ENCODE measurements around the gene TNFRSF4.

TNFRSF4 gene

GRCh38 chr1:1232796-1233566 lies 19.0 kb upstream of the TNFRSF4 start:
- no peak for DNase-seq (ENCODE audit: low read depth in 2 of 2)

DNA sequence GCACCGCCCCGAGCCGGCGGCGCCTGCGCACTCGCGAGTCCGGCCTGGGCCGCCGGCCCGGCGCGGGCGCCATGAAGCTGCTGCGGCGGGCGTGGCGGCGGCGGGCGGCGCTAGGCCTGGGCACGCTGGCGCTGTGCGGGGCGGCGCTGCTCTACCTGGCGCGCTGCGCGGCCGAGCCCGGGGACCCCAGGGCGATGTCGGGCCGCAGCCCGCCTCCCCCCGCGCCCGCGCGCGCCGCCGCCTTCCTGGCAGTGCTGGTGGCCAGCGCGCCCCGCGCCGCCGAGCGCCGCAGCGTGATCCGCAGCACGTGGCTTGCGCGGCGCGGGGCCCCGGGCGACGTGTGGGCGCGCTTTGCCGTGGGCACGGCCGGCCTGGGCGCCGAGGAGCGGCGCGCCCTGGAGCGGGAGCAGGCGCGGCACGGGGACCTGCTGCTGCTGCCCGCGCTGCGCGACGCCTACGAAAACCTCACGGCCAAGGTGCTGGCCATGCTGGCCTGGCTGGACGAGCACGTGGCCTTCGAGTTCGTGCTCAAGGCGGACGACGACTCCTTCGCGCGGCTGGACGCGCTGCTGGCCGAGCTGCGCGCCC lies 18.3 kb upstream of the TNFRSF4 start, which contains the start of gene B3GALT6:
Gene B3GALT6 (plus strand): TSS at position 30 of the 588 bp plus-strand sequence. CDS start 42 bp downstream, at position 72.
- no peak for DNase-seq (ENCODE audit: low read depth in 2 of 2)

DNA sequence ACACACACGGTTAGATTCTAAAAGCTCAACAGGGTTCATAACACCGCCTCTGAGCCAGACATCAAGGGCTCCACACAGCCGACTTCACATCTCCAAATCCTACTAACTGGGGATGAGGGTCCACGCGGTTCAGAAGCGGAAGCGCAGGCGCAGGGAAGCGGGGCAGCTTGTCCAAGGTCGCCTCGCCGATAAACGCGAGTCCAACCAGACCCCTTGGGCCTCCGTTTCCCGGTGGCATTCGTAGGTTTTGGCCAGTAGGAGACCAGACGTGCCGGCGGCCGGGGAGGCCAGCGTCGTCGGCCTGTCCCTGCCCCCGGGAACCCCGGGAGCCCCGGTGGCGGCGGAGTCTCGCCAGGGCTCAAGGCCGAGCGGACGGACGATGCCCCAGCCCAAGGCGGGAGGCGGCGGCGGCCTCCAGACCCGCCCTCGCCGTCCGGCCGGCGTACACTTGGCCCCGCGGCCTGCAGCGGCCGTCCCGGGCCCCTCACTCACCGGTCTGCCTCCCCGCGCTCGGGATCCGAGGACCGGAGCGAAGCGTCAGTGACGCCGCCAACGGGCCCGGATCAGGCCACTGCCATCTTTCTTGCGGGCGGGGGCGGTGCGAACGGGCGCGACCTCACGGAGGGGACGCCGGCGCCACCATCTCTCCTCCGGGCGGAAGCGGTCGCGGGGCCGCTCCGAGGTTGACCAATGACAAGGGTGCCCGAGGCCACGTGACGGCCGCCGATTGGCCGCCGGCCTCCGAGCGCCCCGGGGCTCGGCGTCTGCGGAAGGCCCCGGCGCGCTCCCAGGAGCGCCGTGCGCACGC lies 17.7 kb upstream of the TNFRSF4 start, which contains the start of gene SDF4:
Gene SDF4 (minus strand): TSS at position 602 of the 808 bp plus-strand sequence. CDS start 3,229 bp downstream, outside the sequence.
- peak; percentile 95 for DNase-seq (ENCODE audit: low read depth in 2 of 2)

GRCh38 chr1:1230656-1231399 lies 16.9 kb upstream of the TNFRSF4 start:
- no peak for DNase-seq (ENCODE audit: low read depth in 2 of 2)

- DNase-seq (ENCODE audit: low read depth in 2 of 2), result no peak
Observed at GRCh38 chr1:1229770-1230169, 15.8 kb upstream of the TNFRSF4 start.

DNA sequence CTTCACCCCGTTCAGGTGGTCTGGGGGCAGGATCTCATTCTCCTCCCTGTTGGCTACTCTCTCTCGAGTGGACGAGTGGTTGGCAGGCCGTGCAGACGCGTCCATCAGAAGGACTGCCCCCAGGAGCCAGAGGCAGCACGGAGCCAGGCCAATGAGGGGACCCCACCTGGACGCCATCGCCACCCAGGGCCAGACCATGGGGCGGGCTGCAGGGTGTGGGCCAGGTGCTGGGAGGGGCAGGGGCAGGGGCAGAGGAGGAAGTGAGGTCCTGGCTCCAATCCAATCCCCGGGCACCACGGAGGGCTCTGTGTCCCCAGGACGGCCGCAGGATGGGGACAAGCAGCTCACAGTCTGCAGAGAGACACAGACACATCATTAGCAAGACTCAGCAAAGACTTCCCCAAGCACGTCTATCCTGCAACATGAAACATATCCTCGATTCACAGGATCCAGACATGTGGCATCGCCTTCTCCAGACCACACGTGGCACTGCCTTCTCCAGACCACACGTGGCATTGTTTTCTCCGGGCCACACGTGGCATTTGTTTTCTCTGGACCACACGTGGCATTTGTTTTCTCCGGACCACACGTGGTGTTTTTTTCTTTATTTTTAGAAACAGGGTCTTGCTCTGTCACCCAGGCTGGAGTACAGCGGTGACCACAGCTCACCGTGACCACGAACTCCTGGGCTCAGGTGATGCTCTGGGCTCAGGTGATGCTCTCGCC lies 14.8 kb upstream of the TNFRSF4 start:
- no peak for DNase-seq (ENCODE audit: low read depth in 2 of 2)

- DNase-seq (ENCODE audit: low read depth in 2 of 2), result no peak
Observed at GRCh38 chr1:1228187-1228586, 14.2 kb upstream of the TNFRSF4 start.

DNA sequence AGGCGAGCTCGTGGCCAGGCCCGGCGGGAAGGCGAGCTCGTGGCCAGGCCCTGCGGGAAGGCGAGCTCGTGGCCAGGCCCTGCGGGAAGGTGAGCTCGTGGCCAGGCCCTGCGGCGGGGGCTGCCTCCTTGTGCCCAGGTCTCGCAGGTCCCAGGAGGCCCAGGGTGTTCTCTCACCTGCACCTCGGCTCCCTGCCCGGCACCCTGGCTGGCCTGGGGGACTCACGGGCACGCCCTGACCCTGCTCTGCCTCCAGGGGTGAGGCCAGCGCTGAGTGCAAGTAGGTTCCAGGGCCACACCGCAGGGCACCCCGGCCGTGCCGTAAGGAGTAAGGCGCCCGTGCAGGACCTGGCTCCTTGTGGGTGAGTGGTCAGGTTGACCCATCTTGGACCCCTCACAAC lies 13.4 kb upstream of the TNFRSF4 start:
- no peak for DNase-seq (ENCODE audit: low read depth in 2 of 2)

DNA sequence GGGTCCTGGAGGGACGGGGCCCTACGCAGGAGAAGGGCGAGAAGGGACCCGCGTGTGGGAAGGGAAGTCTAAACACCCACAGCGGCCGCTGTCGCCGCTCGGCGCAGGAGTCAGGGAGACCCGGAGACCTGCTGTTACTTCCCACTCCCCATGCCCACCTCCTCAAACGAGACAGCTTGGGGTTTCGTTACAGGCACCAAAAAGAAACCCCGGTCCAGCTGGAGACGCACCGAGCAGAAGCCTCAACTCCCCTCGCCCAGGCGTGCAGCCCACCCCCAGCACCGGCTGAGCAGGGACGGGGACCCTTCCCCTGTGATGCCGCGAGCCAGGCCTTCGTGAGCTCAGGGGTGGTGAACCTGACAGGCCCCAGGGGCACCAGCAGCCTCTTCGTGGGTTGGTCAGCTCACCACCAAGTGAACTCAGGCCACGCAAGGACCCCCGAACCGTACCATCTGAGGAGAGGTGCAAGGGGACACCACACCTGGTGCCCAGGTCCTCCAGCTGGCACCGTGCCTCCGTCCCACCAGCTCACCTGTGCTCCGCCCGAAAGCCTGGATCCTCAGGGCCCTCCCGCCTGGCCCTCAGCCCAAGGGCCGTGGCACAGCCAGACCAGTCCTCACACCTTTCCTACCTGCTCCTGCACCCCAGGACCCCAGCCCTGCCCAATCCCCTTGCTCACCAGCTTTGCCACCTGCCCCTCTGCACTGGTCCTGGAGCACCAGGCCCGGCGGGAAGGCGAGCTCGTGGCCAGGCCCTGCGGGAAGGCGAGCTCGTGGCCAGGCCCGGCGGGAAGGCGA lies 12.8 kb upstream of the TNFRSF4 start:
- DNase-seq (ENCODE audit: low read depth in 2 of 2), result no peak

DNA sequence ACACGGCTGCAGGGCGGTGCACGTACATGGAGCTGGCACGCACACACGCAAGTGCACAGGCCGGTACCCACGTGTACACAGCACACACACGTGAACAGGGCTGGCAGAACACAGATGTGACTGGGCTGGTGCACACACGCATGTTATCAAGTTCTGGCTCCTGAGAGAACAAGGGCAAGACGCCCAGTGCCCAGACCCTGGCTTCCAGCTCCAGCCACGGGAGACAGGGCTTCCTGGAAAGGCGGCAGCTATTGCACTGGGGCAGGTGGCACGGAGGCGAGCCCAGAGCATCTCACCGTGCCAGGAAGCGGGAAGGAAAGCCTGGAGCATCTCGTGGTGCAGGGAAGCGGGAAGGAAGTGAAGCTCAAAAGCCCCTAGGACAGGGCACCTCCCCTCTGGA lies 12.0 kb upstream of the TNFRSF4 start:
- DNase-seq (ENCODE audit: low read depth in 2 of 2), result no peak

- no peak for DNase-seq (ENCODE audit: low read depth in 2 of 2)
Observed at GRCh38 chr1:1225238-1225845, 11.4 kb upstream of the TNFRSF4 start.

DNA sequence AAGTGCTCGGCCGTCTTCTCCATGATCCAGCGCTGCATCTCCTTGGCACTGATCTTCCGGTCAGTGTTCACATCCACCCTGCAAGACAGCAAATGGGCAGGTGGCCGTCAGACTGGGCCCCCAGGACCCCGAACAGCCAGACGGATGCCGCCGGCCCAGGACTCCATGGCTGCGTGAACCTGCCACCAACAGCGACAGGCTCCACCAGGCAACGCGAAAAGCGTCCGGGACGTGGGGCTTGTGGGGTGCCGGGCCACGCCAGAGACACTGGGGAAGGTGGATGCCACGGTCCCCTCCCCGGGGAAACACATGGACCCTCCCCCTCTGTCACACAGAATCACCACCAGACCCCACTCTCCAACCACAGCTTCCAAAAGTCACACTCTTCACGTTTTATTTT lies 9.9 kb upstream of the TNFRSF4 start:
- no peak for DNase-seq (ENCODE audit: low read depth in 2 of 2)

DNA sequence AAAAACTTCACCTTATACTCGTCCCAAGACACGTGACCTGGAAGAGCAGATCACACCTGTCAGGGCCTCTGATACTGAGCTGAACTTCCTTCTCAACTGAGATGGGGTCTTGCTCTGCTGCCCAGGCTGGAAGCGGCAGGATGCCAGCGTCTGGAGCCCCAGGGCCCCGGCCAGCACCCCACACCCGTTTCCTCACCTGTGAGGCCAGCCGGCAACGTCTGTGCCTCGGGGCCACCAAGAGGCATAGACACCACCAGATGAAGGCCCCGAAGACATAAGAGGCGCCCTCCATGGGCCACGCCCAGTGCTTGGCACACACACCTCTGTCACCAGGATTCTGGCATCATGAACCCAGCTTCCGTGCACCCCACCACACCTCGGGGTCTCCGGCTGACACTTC lies 9.4 kb upstream of the TNFRSF4 start:
- no peak for DNase-seq (ENCODE audit: low read depth in 2 of 2)

- no peak for DNase-seq (ENCODE audit: low read depth in 2 of 2)
Observed at GRCh38 chr1:1222575-1223225, 8.7 kb upstream of the TNFRSF4 start.

GRCh38 chr1:1221887-1222574 lies 8.1 kb upstream of the TNFRSF4 start:
- no peak for DNase-seq (ENCODE audit: low read depth in 2 of 2)

GRCh38 chr1:1220197-1220596 lies 6.2 kb upstream of the TNFRSF4 start:
- no peak for DNase-seq (ENCODE audit: low read depth in 2 of 2)

- peak in 1 of 2 donors; percentile 34 for DNase-seq (ENCODE audit: low read depth in 2 of 2)
Observed at GRCh38 chr1:1219341-1219740, 5.4 kb upstream of the TNFRSF4 start.

DNA sequence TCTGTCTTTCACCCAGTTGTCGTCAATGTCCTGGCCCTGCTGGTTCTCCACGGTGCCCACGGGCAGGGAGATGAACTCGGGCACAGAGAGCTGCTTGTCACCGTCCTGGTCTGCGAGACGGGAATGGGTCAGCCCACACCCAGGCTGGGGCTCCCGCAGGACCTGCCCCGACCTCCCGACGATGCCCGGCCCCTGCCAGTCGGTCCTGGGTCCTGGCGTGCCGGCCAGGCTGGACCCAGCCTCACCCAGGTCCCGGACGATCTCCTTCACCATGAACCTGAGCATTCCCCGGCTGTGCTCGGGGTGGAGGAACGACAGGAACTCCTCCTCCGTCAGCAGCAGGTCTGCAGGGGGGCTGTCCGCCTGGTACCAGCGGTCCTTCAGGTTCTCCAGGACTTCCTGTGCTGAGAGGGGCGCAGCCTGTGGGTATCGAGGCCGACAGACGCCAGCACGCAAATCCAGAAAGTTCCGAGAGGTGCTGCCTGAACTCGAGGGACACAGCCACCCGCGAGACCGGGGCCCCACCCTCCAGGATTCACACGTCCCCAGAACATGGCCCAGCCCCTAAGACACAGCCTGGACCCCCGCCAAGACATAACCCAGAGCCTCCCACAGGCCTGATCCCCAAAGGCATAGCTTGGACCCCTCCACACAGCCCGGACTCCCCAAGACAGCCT lies 4.7 kb upstream of the TNFRSF4 start:
- DNase-seq (ENCODE audit: low read depth in 2 of 2), result no peak
